Measurements from ENCODE around the gene FAM184B. TPM values are rescaled to one million over a fixed set of nuclear protein-coding genes. Genes with fewer than 3 reads are reported as not detected.
A peak's percentile ranks its signal among the peaks of the same experiment; 100 is the strongest.

The FAM184B gene
- total RNA-seq, 1 experiment from 2014 or later: 0.09 TPM

- no CpG with 5 or more reads among the region's 3 CpGs for WGBS (ENCODE audit: extremely low coverage, insufficient read length, low lambda C conversion rate)
- no peak for TF ChIP-seq CTCF (conservative IDR thresholded peaks at IDR 0.05)
Measured at GRCh38 chr4:17812801-17813200, 31.4 kb upstream of the FAM184B start.

More at GRCh38 chr4:17812801-17813200, 31.4 kb upstream of the FAM184B start:
- Histone ChIP-seq H3K23me2 (ENCODE audit: insufficient read length, low read depth, low read length, poor library complexity, severe bottlenecking) (peaks cover 3% of the 10 kb centered on the region), H2BK12ac (ENCODE audit: insufficient read length, low read depth, low read length) (no peak overlapping the region), H2BK20ac (ENCODE audit: low read depth, low read length, poor library complexity, severe bottlenecking) (no peak overlapping the region), H2BK120ac (ENCODE audit: low read depth, low read length, poor library complexity, severe bottlenecking) (no peak overlapping the region), H2BK15ac (ENCODE audit: low read depth, low read length) (no peak overlapping the region), H2AK5ac (ENCODE audit: insufficient read length, low read length) (no peak overlapping the region), H3K4me2 (ENCODE audit: insufficient read depth, insufficient read length, low read length) (peak overlapping the region; percentile 46), H2BK5ac (ENCODE audit: insufficient read length, low read length) (no peak overlapping the region), H4K91ac (ENCODE audit: insufficient read length, low read depth, low read length) (no peak overlapping the region), H3K56ac (ENCODE audit: insufficient read length, low read depth, low read length) (no peak overlapping the region), H3K4ac (ENCODE audit: low read depth, low read length) (no peak overlapping the region), H3K4me1 (ENCODE audit: insufficient read depth, low read length) (peaks cover under 1% of the 10 kb centered on the region; the same call in 1 of the 2 replicates), H3K27ac (ENCODE audit: insufficient read length, low read depth, low read length) (no peak overlapping the region), H3K18ac (ENCODE audit: insufficient read length, low read depth, low read length) (no peak overlapping the region), H3K79me1 (ENCODE audit: insufficient read depth, low read depth, low read length, poor library complexity, severe bottlenecking) (peaks cover 5% of the 10 kb centered on the region), H4K5ac (ENCODE audit: insufficient read length, low read depth, low read length) (no peak overlapping the region), H3K14ac (ENCODE audit: insufficient read depth, low read length) (no peak overlapping the region), H2AFZ (ENCODE audit: low read length) (no peak overlapping the region), H3K23ac (ENCODE audit: insufficient read length, low read depth, low read length) (no peak overlapping the region), H4K20me1 (ENCODE audit: control insufficient read depth, insufficient read depth, insufficient read length) (no peaks in the 10 kb centered on the region), H3T11ph (ENCODE audit: low read length) (no peak overlapping the region), H4K8ac (replicated peaks; ENCODE audit: insufficient read length, low read depth, low read length) (no peak overlapping the region), H3K9me3 (ENCODE audit: control insufficient read depth, low read depth, low read length) (no peaks in the 10 kb centered on the region), H3K79me2 (ENCODE audit: insufficient read depth, low read length) (peaks cover 26% of the 10 kb centered on the region; the same call in 1 of the 2 replicates), H3K9ac (ENCODE audit: extremely low read depth, insufficient read length, low read length) (no peak overlapping the region), H3K27me3 (ENCODE audit: insufficient read depth, low read length) (no peaks in the 10 kb centered on the region)
- Mint-ChIP-seq H3K27me3 (ENCODE audit: low read depth) (no peaks in the 10 kb centered on the region), H3K27ac (0 out of 7 replicates have a peak overlapping the region, but pooled peaks of 1 of the 3 experiments have one; percentile 24), H3K9me3 (peaks cover 0 to 6% of the 10 kb centered on the region in 2 experiments; a peak in 1 of 5 replicates), H3K4me3 (peak overlapping the region; percentile 98 to 100), H3K4me1 (peaks cover 24 to 26% of the 10 kb centered on the region in 2 experiments), H3K36me3 (ENCODE audit: insufficient read depth in 1 of 3, low read depth in 3 of 3) (peaks cover 38 to 67% (median 42%) of the 10 kb centered on the region in 3 experiments; a peak in 6 of 7 replicates)
- no peak for DNase-seq
